GM18907 (cell line): ENCODE results near the gene RAMP2.
A peak's percentile ranks its signal among the peaks of the same experiment; 100 is the strongest.
"Not testable (repeated sequence)": the region's sequence is repeated elsewhere in the genome, so short reads cannot be mapped to it uniquely, and the experiment has no call there.

Source experiments
- ATAC-seq: cut with Tn5 transposase; IDR thresholded peaks from one replicate; pipeline ENCODE4 v1.9.1; 2021; ENCODE audit warnings: mild to moderate bottlenecking, moderate library complexity; ENCODE audit not compliant: unreplicated experiment

Gene RAMP2

GRCh38 chr17:42768006-42768405 is 7.0 kb downstream of the RAMP2 start:
- not testable (repeated sequence) for ATAC-seq

- ATAC-seq = not testable (repeated sequence)
Observed at GRCh38 chr17:42769964-42770363, 8.9 kb downstream of the RAMP2 start.

GRCh38 chr17:42772945-42773289 is 11.9 kb downstream of the RAMP2 start:
- no peak for ATAC-seq

GRCh38 chr17:42773290-42774035 is 12.4 kb downstream of the RAMP2 start, which contains the start of gene VPS25:
Gene VPS25 (plus strand): TSS chr17:42773449. CDS start chr17:42773476, 27 bp downstream.
- peak; percentile 63 for ATAC-seq

- no peak for ATAC-seq
Observed at GRCh38 chr17:42774066-42774745, 13.2 kb downstream of the RAMP2 start.

GRCh38 chr17:42775534-42776098 is 14.6 kb downstream of the RAMP2 start:
- no peak for ATAC-seq

GRCh38 chr17:42778570-42778969 is 17.5 kb downstream of the RAMP2 start:
- no peak for ATAC-seq

- ATAC-seq = no peak
Observed at GRCh38 chr17:42779304-42779935, 18.4 kb downstream of the RAMP2 start.

GRCh38 chr17:42779936-42780850 is 19.2 kb downstream of the RAMP2 start, which contains the start of gene WNK4:
Gene WNK4 (plus strand): TSS chr17:42780610. CDS start chr17:42780699, 89 bp downstream.
- ATAC-seq = no peak

GRCh38 chr17:42780851-42781638 is 20.0 kb downstream of the RAMP2 start:
- ATAC-seq = no peak

GRCh38 chr17:42781639-42782165 is 20.7 kb downstream of the RAMP2 start:
- ATAC-seq = no peak

- no peak for ATAC-seq
Observed at GRCh38 chr17:42782166-42783061, 21.4 kb downstream of the RAMP2 start.

GRCh38 chr17:42783062-42783790 is 22.2 kb downstream of the RAMP2 start:
- no peak for ATAC-seq

- ATAC-seq = no peak
Observed at GRCh38 chr17:42783791-42784138, 22.7 kb downstream of the RAMP2 start.

GRCh38 chr17:42784409-42784808 is 23.4 kb downstream of the RAMP2 start:
- no peak for ATAC-seq

GRCh38 chr17:42784811-42785592 is 24.0 kb downstream of the RAMP2 start:
- ATAC-seq = no peak

- ATAC-seq = no peak
Observed at GRCh38 chr17:42787266-42787665, 26.2 kb downstream of the RAMP2 start.
